ENCODE data around the gene KLHDC7B. TPM values are rescaled to one million over a fixed set of nuclear protein-coding genes. Genes with fewer than 3 reads are reported as not detected.
"Not testable (repeated sequence)": the region's sequence is repeated elsewhere in the genome, so short reads cannot be mapped to it uniquely, and the experiment has no call there.

The KLHDC7B gene
- total RNA-seq, 1 experiment from 2014 or later: not detected

GRCh38 chr22:50540381-50540780 is 5.3 kb upstream of the KLHDC7B start:
- ChIA-PET POLR2A (no interaction called here), CTCF (interaction anchor here (0.7 to 1.0 kb wide), 2 partner anchors 80 to 186 kb away, joined by 3 read pairs; no protein-coding TSS in a partner anchor)
- no peaks in the 10 kb centered on the region for H3K9me3 Mint-ChIP-seq
- ATAC-seq: no peak
- H3K27ac Mint-ChIP-seq: no peak overlapping the region
- peaks cover 20% of the 10 kb centered on the region for H3K27me3 Mint-ChIP-seq (ENCODE audit: low read depth)
- H3K4me1 Mint-ChIP-seq: no peaks in the 10 kb centered on the region
- no peak for DNase-seq (ENCODE audit: low spot score)
- TF ChIP-seq GTF2I (CRISPR knock-in tag; conservative IDR thresholded peaks at IDR 0.05): no peak
- TF ChIP-seq, protein P1, sequence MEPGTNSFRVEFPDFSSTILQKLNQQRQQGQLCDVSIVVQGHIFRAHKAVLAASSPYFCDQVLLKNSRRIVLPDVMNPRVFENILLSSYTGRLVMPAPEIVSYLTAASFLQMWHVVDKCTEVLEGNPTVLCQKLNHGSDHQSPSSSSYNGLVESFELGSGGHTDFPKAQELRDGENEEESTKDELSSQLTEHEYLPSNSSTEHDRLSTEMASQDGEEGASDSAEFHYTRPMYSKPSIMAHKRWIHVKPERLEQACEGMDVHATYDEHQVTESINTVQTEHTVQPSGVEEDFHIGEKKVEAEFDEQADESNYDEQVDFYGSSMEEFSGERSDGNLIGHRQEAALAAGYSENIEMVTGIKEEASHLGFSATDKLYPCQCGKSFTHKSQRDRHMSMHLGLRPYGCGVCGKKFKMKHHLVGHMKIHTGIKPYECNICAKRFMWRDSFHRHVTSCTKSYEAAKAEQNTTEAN (CRISPR knock-in tag; IDR thresholded peaks at IDR 0.05): no peak
- no peak for TF ChIP-seq IRF2 (CRISPR knock-in tag; IDR thresholded peaks at IDR 0.05; ENCODE audit: borderline replicate concordance, low read depth)
- no peak for TF ChIP-seq ZNF416 (CRISPR knock-in tag; IDR thresholded peaks at IDR 0.05)
- TF ChIP-seq, protein P2, sequence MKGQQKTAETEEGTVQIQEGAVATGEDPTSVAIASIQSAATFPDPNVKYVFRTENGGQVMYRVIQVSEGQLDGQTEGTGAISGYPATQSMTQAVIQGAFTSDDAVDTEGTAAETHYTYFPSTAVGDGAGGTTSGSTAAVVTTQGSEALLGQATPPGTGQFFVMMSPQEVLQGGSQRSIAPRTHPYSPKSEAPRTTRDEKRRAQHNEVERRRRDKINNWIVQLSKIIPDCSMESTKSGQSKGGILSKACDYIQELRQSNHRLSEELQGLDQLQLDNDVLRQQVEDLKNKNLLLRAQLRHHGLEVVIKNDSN (CRISPR knock-in tag; IDR thresholded peaks at IDR 0.05): no peak
- no peak for TF ChIP-seq FOXJ3 (CRISPR knock-in tag; IDR thresholded peaks at IDR 0.05; ENCODE audit: borderline replicate concordance)
- TF ChIP-seq ZNF317 (CRISPR knock-in tag; IDR thresholded peaks at IDR 0.05; ENCODE audit: borderline replicate concordance, low read depth): no peak
- H3K36me3 Mint-ChIP-seq: no peaks in the 10 kb centered on the region
- H3K4me3 Mint-ChIP-seq: no peak overlapping the region

GRCh38 chr22:50541667-50542026 is 4.1 kb upstream of the KLHDC7B start:
- H3K36me3 Mint-ChIP-seq; H3K4me1 Mint-ChIP-seq; POLR2A ChIA-PET; H3K4me3 Mint-ChIP-seq; DNase-seq (ENCODE audit: low spot score); H3K27ac Mint-ChIP-seq; ATAC-seq; H3K9me3 Mint-ChIP-seq: not testable (repeated sequence)
- CTCF ChIA-PET: interaction anchor here (0.7 to 1.4 kb wide), 2 partner anchors 99 to 155 kb away, joined by 3 to 5 read pairs; no protein-coding TSS in a partner anchor
- peaks cover 20% of the 10 kb centered on the region for H3K27me3 Mint-ChIP-seq (ENCODE audit: low read depth)
- TF ChIP-seq GABPB1 (CRISPR knock-in tag; IDR thresholded peaks at IDR 0.05): peak; percentile 64

DNA sequence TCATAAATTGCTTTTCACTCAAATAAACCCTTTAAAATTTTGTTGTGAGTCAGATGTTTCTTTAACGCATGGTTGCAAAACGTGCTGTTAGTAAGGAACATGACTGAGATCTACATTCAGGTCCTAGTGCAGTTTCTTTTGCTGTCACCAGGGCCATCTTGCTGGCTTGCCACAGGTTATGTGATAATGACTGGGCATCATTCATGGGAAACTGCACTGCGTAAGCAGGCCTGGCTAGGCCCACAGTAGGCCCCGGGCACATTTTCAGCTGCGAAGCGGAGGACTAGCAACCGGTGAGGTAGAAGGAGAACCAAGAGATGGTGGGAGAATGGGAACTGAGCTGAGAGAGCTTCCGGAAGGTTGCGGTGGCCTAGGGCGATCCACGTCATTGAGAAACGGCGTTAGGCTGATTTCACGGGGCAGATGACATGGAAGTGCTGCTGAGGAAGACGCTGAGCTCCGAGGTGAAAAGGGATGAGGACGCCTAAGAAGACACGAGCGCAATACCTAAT is 3.2 kb upstream of the KLHDC7B start:
- ChIA-PET CTCF (interaction anchor here (1.4 kb wide), 1 partner anchor 99 kb away, joined by 3 read pairs; no protein-coding TSS in a partner anchor), POLR2A (no interaction called here)
- H3K36me3 Mint-ChIP-seq: no peaks in the 10 kb centered on the region

DNA sequence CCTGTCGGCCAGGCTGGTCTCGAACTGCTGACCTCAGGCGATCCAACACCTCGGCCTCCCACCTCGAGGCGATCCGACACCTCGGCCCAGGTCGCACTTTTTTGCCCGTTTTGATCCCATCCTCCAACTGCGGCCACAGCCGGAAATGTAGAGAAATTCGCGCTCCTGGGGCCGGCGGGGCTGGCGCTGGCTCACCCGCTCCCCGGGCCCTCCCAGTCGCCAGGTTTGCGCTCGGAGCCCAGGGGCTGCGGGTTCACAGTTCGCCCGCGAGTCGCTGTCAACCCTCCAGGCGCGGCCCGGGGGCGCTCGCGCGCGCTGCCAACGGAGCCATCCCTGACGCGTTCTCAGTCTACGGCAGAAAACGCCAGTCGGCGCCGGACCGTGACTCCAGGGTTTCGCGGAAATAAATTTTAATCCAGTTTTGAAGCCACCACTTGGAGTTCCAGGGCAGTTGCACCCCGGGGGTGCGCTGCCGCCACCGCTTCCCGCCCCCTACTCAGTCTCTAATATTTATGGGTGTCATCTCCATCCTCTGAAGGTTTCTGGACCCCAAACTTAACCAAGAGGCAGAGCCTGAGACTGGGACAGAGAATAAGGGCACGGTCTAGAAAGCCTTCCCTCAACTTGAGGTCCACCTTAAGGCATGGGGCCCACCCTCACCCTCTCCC is 1.5 kb upstream of the KLHDC7B start:
- peak; percentile 95 for ATAC-seq
- no peaks in the 10 kb centered on the region for H3K4me1 Mint-ChIP-seq
- H3K36me3 Mint-ChIP-seq: no peaks in the 10 kb centered on the region
- no peaks in the 10 kb centered on the region for H3K9me3 Mint-ChIP-seq
- peak; percentile 93 for DNase-seq (ENCODE audit: low spot score)
- ChIA-PET POLR2A (no interaction called here), CTCF (no interaction called here)
- H3K27me3 Mint-ChIP-seq (ENCODE audit: low read depth): peaks cover 11% of the 10 kb centered on the region
- TF ChIP-seq NFYB (CRISPR knock-in tag; conservative IDR thresholded peaks at IDR 0.05; ENCODE audit: low read depth) (no peak), MAX (CRISPR knock-in tag; IDR thresholded peaks at IDR 0.05) (peak; percentile 57), HMGXB4 (CRISPR knock-in tag; IDR thresholded peaks at IDR 0.05) (peak; percentile 77)
- H3K27ac Mint-ChIP-seq: no peak overlapping the region
- H3K4me3 Mint-ChIP-seq: peak overlapping the region; percentile 45

More for the DNA sequence above, 3.2 kb upstream of the KLHDC7B start:
- no peaks in the 10 kb centered on the region for H3K4me1 Mint-ChIP-seq
- no peaks in the 10 kb centered on the region for H3K9me3 Mint-ChIP-seq
- H3K27ac Mint-ChIP-seq: no peak overlapping the region
- DNase-seq (ENCODE audit: low spot score) (no peak), ATAC-seq (no peak)
- no peak overlapping the region for H3K4me3 Mint-ChIP-seq
- peaks cover 20% of the 10 kb centered on the region for H3K27me3 Mint-ChIP-seq (ENCODE audit: low read depth)
- no peak for TF ChIP-seq TCF7 (CRISPR knock-in tag; IDR thresholded peaks at IDR 0.05; ENCODE audit: low read depth)
